ENCODE measurements around the gene PLXNA3.

GRCh38 chrX:154490021-154490413 is 31.9 kb downstream of the PLXNA3 start:
- TF ChIP-seq CTCF (IDR thresholded peaks at IDR 0.05), result no peak
- no peak for TF ChIP-seq POLR2A (IDR thresholded peaks at IDR 0.05)
- TF ChIP-seq EP300 (IDR thresholded peaks at IDR 0.05), result no peak
